ENCODE results near the gene FBXO46.
"Not testable (repeated sequence)": the region's sequence is repeated elsewhere in the genome, so short reads cannot be mapped to it uniquely, and the experiment has no call there.

Gene FBXO46

GRCh38 chr19:45728683-45729082, 2.0 kb downstream of the FBXO46 start:
- DNase-seq (ENCODE audit: low read depth), result not testable (repeated sequence)

- DNase-seq (ENCODE audit: low read depth), result not testable (repeated sequence)
These were observed 10.6 kb downstream of the FBXO46 start for GRCh38 chr19:45720065-45720464.

GRCh38 chr19:45717983-45718650, 12.6 kb downstream of the FBXO46 start:
- DNase-seq (ENCODE audit: low read depth), result no peak

GRCh38 chr19:45717131-45717982, 13.3 kb downstream of the FBXO46 start:
- peak; percentile 96 for DNase-seq (ENCODE audit: low read depth)

GRCh38 chr19:45716359-45717130, 14.2 kb downstream of the FBXO46 start:
- no peak for DNase-seq (ENCODE audit: low read depth)

GRCh38 chr19:45715139-45715538, 15.6 kb downstream of the FBXO46 start:
- no peak for DNase-seq (ENCODE audit: low read depth)

- no peak for DNase-seq (ENCODE audit: low read depth)
These were observed 17.6 kb downstream of the FBXO46 start for GRCh38 chr19:45713141-45713540.

- DNase-seq (ENCODE audit: low read depth), result no peak
These were observed 18.0 kb downstream of the FBXO46 start for GRCh38 chr19:45712699-45713067.

- DNase-seq (ENCODE audit: low read depth), result no peak
These were observed 18.6 kb downstream of the FBXO46 start for GRCh38 chr19:45711851-45712698.

GRCh38 chr19:45710356-45711130, 20.2 kb downstream of the FBXO46 start:
- no peak for DNase-seq (ENCODE audit: low read depth)

- no peak for DNase-seq (ENCODE audit: low read depth)
These were observed 24.8 kb downstream of the FBXO46 start for GRCh38 chr19:45705710-45706415.

- DNase-seq (ENCODE audit: low read depth), result no peak
These were observed 25.6 kb downstream of the FBXO46 start for GRCh38 chr19:45705115-45705514.

GRCh38 chr19:45701676-45702075, 29.0 kb downstream of the FBXO46 start:
- DNase-seq (ENCODE audit: low read depth), result no peak

GRCh38 chr19:45693106-45693788, 37.4 kb downstream of the FBXO46 start:
- DNase-seq (ENCODE audit: low read depth), result peak; percentile 56

- DNase-seq (ENCODE audit: low read depth), result peak; percentile 89
These were observed 38.2 kb downstream of the FBXO46 start, which contains the start of gene QPCTL for GRCh38 chr19:45692187-45693105. Gene QPCTL (plus strand): TSS chr19:45692666. CDS start chr19:45692704, 38 bp downstream.

GRCh38 chr19:45691516-45692186, 39.0 kb downstream of the FBXO46 start, which contains the start of gene SNRPD2:
Gene SNRPD2 (minus strand): TSS chr19:45691953. CDS start chr19:45691888, 65 bp downstream.
- peak; percentile 88 for DNase-seq (ENCODE audit: low read depth)

- no peak for DNase-seq (ENCODE audit: low read depth)
These were observed 43.1 kb downstream of the FBXO46 start for GRCh38 chr19:45687599-45687998.

- not testable (repeated sequence) for DNase-seq (ENCODE audit: low read depth)
These were observed 45.7 kb downstream of the FBXO46 start for GRCh38 chr19:45685045-45685444.
